ENCODE measurements around the gene FOXN3.

The FOXN3 gene

GRCh38 chr14:89443042-89443629, 26.1 kb upstream of the FOXN3 start:
- DNase-seq (ENCODE audit: low read depth, low spot score), result no peak
- H3K9me3 ChIP-seq (ENCODE audit: insufficient read depth, low read length), result no peaks in the 10 kb centered on the region
- no peaks in the 10 kb centered on the region for H3K36me3 ChIP-seq (ENCODE audit: insufficient read depth, insufficient read length, low read length)
- H3K9ac ChIP-seq (ENCODE audit: insufficient read length, low read depth), result no peak overlapping the region
- TF ChIP-seq SUZ12 (IDR thresholded peaks at IDR 0.05; ENCODE audit: extremely low read depth, insufficient read depth, insufficient read length) (no peak), YY1 (IDR thresholded peaks at IDR 0.05; ENCODE audit: insufficient read depth, insufficient read length) (no peak), ZNF274 (IDR thresholded peaks at IDR 0.05; ENCODE audit: low read depth, low read length) (no peak)
- no peak overlapping the region for H3K4me3 ChIP-seq (ENCODE audit: insufficient read length, low read depth)
- no peaks in the 10 kb centered on the region for H3K27me3 ChIP-seq (ENCODE audit: insufficient read depth, insufficient read length)
- peaks cover 5% of the 10 kb centered on the region for H3K4me1 ChIP-seq (ENCODE audit: insufficient read depth, insufficient read length)

GRCh38 chr14:89442280-89442679, 25.2 kb upstream of the FOXN3 start:
- Histone ChIP-seq H3K9ac (ENCODE audit: insufficient read length, low read depth) (peak overlapping the region; percentile 39), H3K36me3 (ENCODE audit: insufficient read depth, insufficient read length, low read length) (no peaks in the 10 kb centered on the region)
- TF ChIP-seq YY1 (IDR thresholded peaks at IDR 0.05; ENCODE audit: insufficient read depth, insufficient read length) (no peak), SUZ12 (IDR thresholded peaks at IDR 0.05; ENCODE audit: extremely low read depth, insufficient read depth, insufficient read length) (no peak), ZNF274 (IDR thresholded peaks at IDR 0.05; ENCODE audit: low read depth, low read length) (no peak)

GRCh38 chr14:89440986-89441909, 24.2 kb upstream of the FOXN3 start:
- Histone ChIP-seq H3K4me1 (ENCODE audit: insufficient read depth, insufficient read length) (peaks cover 5% of the 10 kb centered on the region), H3K9me3 (ENCODE audit: insufficient read depth, low read length) (no peaks in the 10 kb centered on the region), H3K4me3 (ENCODE audit: insufficient read length, low read depth) (no peak overlapping the region), H3K27me3 (ENCODE audit: insufficient read depth, insufficient read length) (no peaks in the 10 kb centered on the region), H3K36me3 (ENCODE audit: insufficient read depth, insufficient read length, low read length) (no peaks in the 10 kb centered on the region), H3K9ac (ENCODE audit: insufficient read length, low read depth) (peak overlapping the region; percentile 32)
- DNase-seq (ENCODE audit: low read depth, low spot score), result peak; percentile 80
- TF ChIP-seq YY1 (IDR thresholded peaks at IDR 0.05; ENCODE audit: insufficient read depth, insufficient read length), result no peak
- TF ChIP-seq SUZ12 (IDR thresholded peaks at IDR 0.05; ENCODE audit: extremely low read depth, insufficient read depth, insufficient read length), result no peak

More at GRCh38 chr14:89442280-89442679, 25.2 kb upstream of the FOXN3 start:
- no peaks in the 10 kb centered on the region for H3K9me3 ChIP-seq (ENCODE audit: insufficient read depth, low read length)
- no peak overlapping the region for H3K4me3 ChIP-seq (ENCODE audit: insufficient read length, low read depth)
- no peaks in the 10 kb centered on the region for H3K27me3 ChIP-seq (ENCODE audit: insufficient read depth, insufficient read length)
- peaks cover 5% of the 10 kb centered on the region for H3K4me1 ChIP-seq (ENCODE audit: insufficient read depth, insufficient read length)
- no peak for DNase-seq (ENCODE audit: low read depth, low spot score)

- no peak overlapping the region for H3K4me3 ChIP-seq (ENCODE audit: insufficient read length, low read depth)
- H3K9ac ChIP-seq (ENCODE audit: insufficient read length, low read depth), result no peak overlapping the region
- TF ChIP-seq ZNF274 (IDR thresholded peaks at IDR 0.05; ENCODE audit: low read depth, low read length) (no peak), SUZ12 (IDR thresholded peaks at IDR 0.05; ENCODE audit: extremely low read depth, insufficient read depth, insufficient read length) (no peak), YY1 (IDR thresholded peaks at IDR 0.05; ENCODE audit: insufficient read depth, insufficient read length) (no peak)
- H3K36me3 ChIP-seq (ENCODE audit: insufficient read depth, insufficient read length, low read length), result no peaks in the 10 kb centered on the region
- H3K4me1 ChIP-seq (ENCODE audit: insufficient read depth, insufficient read length), result peaks cover 5% of the 10 kb centered on the region
- no peaks in the 10 kb centered on the region for H3K27me3 ChIP-seq (ENCODE audit: insufficient read depth, insufficient read length)
- H3K9me3 ChIP-seq (ENCODE audit: insufficient read depth, low read length), result no peaks in the 10 kb centered on the region
- DNase-seq (ENCODE audit: low read depth, low spot score), result no peak
These were observed 19.0 kb upstream of the FOXN3 start for GRCh38 chr14:89435892-89436656.

- no peak for TF ChIP-seq ZNF274 (IDR thresholded peaks at IDR 0.05; ENCODE audit: low read depth, low read length)
- no peak for TF ChIP-seq YY1 (IDR thresholded peaks at IDR 0.05; ENCODE audit: insufficient read depth, insufficient read length)
- no peak for TF ChIP-seq SUZ12 (IDR thresholded peaks at IDR 0.05; ENCODE audit: extremely low read depth, insufficient read depth, insufficient read length)
- Histone ChIP-seq H3K27me3 (ENCODE audit: insufficient read depth, insufficient read length) (no peaks in the 10 kb centered on the region), H3K9ac (ENCODE audit: insufficient read length, low read depth) (no peak overlapping the region), H3K4me1 (ENCODE audit: insufficient read depth, insufficient read length) (peaks cover 3% of the 10 kb centered on the region), H3K4me3 (ENCODE audit: insufficient read length, low read depth) (no peak overlapping the region), H3K36me3 (ENCODE audit: insufficient read depth, insufficient read length, low read length) (no peaks in the 10 kb centered on the region), H3K9me3 (ENCODE audit: insufficient read depth, low read length) (no peaks in the 10 kb centered on the region)
- no peak for DNase-seq (ENCODE audit: low read depth, low spot score)
These were observed 18.5 kb upstream of the FOXN3 start for GRCh38 chr14:89435492-89435891.

- Histone ChIP-seq H3K27me3 (ENCODE audit: insufficient read depth, insufficient read length) (no peaks in the 10 kb centered on the region), H3K4me3 (ENCODE audit: insufficient read length, low read depth) (no peak overlapping the region), H3K36me3 (ENCODE audit: insufficient read depth, insufficient read length, low read length) (no peaks in the 10 kb centered on the region), H3K9ac (ENCODE audit: insufficient read length, low read depth) (no peak overlapping the region), H3K9me3 (ENCODE audit: insufficient read depth, low read length) (no peaks in the 10 kb centered on the region), H3K4me1 (ENCODE audit: insufficient read depth, insufficient read length) (peaks cover 2% of the 10 kb centered on the region)
- TF ChIP-seq ZNF274 (IDR thresholded peaks at IDR 0.05; ENCODE audit: low read depth, low read length), result no peak
- no peak for TF ChIP-seq YY1 (IDR thresholded peaks at IDR 0.05; ENCODE audit: insufficient read depth, insufficient read length)
- no peak for TF ChIP-seq SUZ12 (IDR thresholded peaks at IDR 0.05; ENCODE audit: extremely low read depth, insufficient read depth, insufficient read length)
- no peak for DNase-seq (ENCODE audit: low read depth, low spot score)
These were observed 15.2 kb upstream of the FOXN3 start for GRCh38 chr14:89432226-89432625.

Data from NT2/D1 (cell line).